CD4-positive, alpha-beta memory T cell (primary cell): ENCODE data around the gene PLCL1. TPM values are rescaled to one million over a fixed set of nuclear protein-coding genes. Genes with fewer than 3 reads are reported as not detected.

Source experiments
- CTCF ChIA-PET: fragments of 350-600 bp; sonication (Branson Sonifier 250); formaldehyde crosslinking; loops from one replicate; lab custom pipeline; 2021; ENCODE audit warnings: inconsistent platforms; ENCODE audit not compliant: partially characterized antibody; lab: Charles Lee
- POLR2A ChIA-PET: fragments of 350-600 bp; sonication (Branson Sonifier 250); formaldehyde crosslinking; loops from one replicate; lab custom pipeline; 2021; ENCODE audit not compliant: partially characterized antibody; lab: Charles Lee
- DNase-seq, 5 donors: peaks; one replicate each; pipeline versions ENCODE4 v3.0.0 to v3.0.0-alpha.2; 2020 to 2022; ENCODE audit warnings: mixed read lengths in 1 of 5
- H3K27ac ChIP-seq: one replicate; pipeline ENCODE4 v1.7.0; 2013; ENCODE audit warnings: low read depth, low read length
- H3K27me3 ChIP-seq: 2 replicates; pipeline ENCODE4 v1.7.0; 2013; ENCODE audit warnings: mild to moderate bottlenecking, low read length, moderate library complexity; ENCODE audit not compliant: insufficient read depth
- H3K36me3 ChIP-seq: 2 replicates; pipeline ENCODE4 v1.7.0; 2013; ENCODE audit warnings: mild to moderate bottlenecking, low read length, moderate library complexity; ENCODE audit not compliant: insufficient read depth
- H3K4me1 ChIP-seq: 2 replicates; pipeline ENCODE4 v1.7.0; 2013; ENCODE audit warnings: mild to moderate bottlenecking, low read length, moderate library complexity; ENCODE audit not compliant: insufficient read depth
- H3K4me3 ChIP-seq, 2 donors: one replicate each; pipeline ENCODE4 v1.7.0; 2013; ENCODE audit warnings: low read length in 2 of 2, mild to moderate bottlenecking in 1 of 2
- H3K9me3 ChIP-seq, 2 donors: one replicate each; pipeline ENCODE4 v1.7.0; 2013; ENCODE audit warnings: low read length in 2 of 2, control low read depth in 1 of 2; ENCODE audit not compliant: control insufficient read depth in 1 of 2
- H3K27ac Mint-ChIP-seq, 7 donors: one replicate each; pipeline ENCODE4 v1.8.0; 2020 to 2021; ENCODE audit warnings: mixed read lengths in 7 of 7, mild to moderate bottlenecking in 6 of 7, inconsistent platforms in 3 of 7, moderate library complexity in 3 of 7
- H3K27me3 Mint-ChIP-seq, 2 donors: one replicate each; pipeline ENCODE4 v1.8.0; 2020 to 2021; ENCODE audit warnings: mixed read lengths in 2 of 2
- H3K36me3 Mint-ChIP-seq, 2 donors: one replicate each; pipeline ENCODE4 v1.8.0; 2020 to 2021; ENCODE audit warnings: mixed read lengths in 2 of 2, inconsistent platforms in 1 of 2, mild to moderate bottlenecking in 1 of 2
- H3K4me1 Mint-ChIP-seq, 4 donors: one replicate each; pipeline ENCODE4 v1.8.0; 2020 to 2021; ENCODE audit warnings: mixed read lengths in 4 of 4, mild to moderate bottlenecking in 1 of 4
- H3K4me3 Mint-ChIP-seq, 8 donors: one replicate each; pipeline ENCODE4 v1.8.0; 2020 to 2021; ENCODE audit warnings: mixed read lengths in 8 of 8, mild to moderate bottlenecking in 7 of 8, moderate library complexity in 6 of 8, inconsistent platforms in 3 of 8
- H3K9me3 Mint-ChIP-seq, 8 donors: one replicate each; pipeline ENCODE4 v1.8.0; 2020 to 2021; ENCODE audit warnings: mixed read lengths in 8 of 8, mild to moderate bottlenecking in 5 of 8, inconsistent platforms in 3 of 8, moderate library complexity in 1 of 8
- intact Hi-C: fragments of 100-400 bp; cut with micrococcal nuclease; formaldehyde crosslinking; loops from one replicate; pipeline ENCODE4 v1.15.1; 2023
- polyA plus RNA-seq, 2 donors: library from polyadenylated mRNA; unstranded; fragments of 300-500 nt; fragmentation: Illumina TruSeq; gene quantifications; one replicate each; pipeline ENCODE4 v1.2.3, GENCODE V29; 2021
- total RNA-seq, 2 experiments: library from RNA; stranded (reverse); gene quantifications; one replicate each; pipeline ENCODE4 v1.2.3, GENCODE V29; 2021

Gene PLCL1
- total and polyA plus RNA-seq, 4 experiments from 2014 or later: 5.5 to 17.6 (median 12.4) TPM

- CTCF ChIA-PET: interaction anchor here (1.0 to 3.4 kb wide), 9 partner anchors 73 to 252 kb away, joined by 3 to 17 read pairs (median 4); no protein-coding TSS in a partner anchor
- no peaks in the 10 kb centered on the region for H3K9me3 Mint-ChIP-seq
- H3K27me3 ChIP-seq: no peaks in the 10 kb centered on the region
- no peaks in the 10 kb centered on the region for H3K36me3 ChIP-seq
- POLR2A ChIA-PET: interaction anchor here (0.9 kb wide), 1 partner anchor 248 kb away, joined by 3 read pairs; the partner anchor contains the start of gene PLCL1
- H3K9me3 ChIP-seq: no peaks in the 10 kb centered on the region
- H3K27ac Mint-ChIP-seq: no peak overlapping the region
- no peak overlapping the region for H3K27ac ChIP-seq
- H3K4me3 Mint-ChIP-seq: no peak overlapping the region
- no peak overlapping the region for H3K4me3 ChIP-seq
- H3K4me1 ChIP-seq: no peaks in the 10 kb centered on the region
- peaks cover 0 to 5% of the 10 kb centered on the region in 2 donors for H3K36me3 Mint-ChIP-seq
- no peaks in the 10 kb centered on the region for H3K27me3 Mint-ChIP-seq
- intact Hi-C loops: loop anchor here (5.0 kb wide), 1 partner anchor 245 kb away; no protein-coding TSS in a partner anchor
- no peak for DNase-seq
- peaks cover 0 to 18% (median 14%) of the 10 kb centered on the region in 4 donors for H3K4me1 Mint-ChIP-seq
These were observed 248.3 kb downstream of the PLCL1 start for GRCh38 chr2:198052741-198053140.

- DNase-seq: no peak
- Mint-ChIP-seq H3K27me3 (no peaks in the 10 kb centered on the region), H3K4me1 (peaks cover 0 to 18% (median 14%) of the 10 kb centered on the region in 4 donors), H3K4me3 (no peak overlapping the region), H3K36me3 (peaks cover 0 to 4% of the 10 kb centered on the region in 2 donors), H3K9me3 (no peaks in the 10 kb centered on the region), H3K27ac (peak overlapping the region in 1 of 7 donors; percentile 37)
- Histone ChIP-seq H3K27ac (no peak overlapping the region), H3K27me3 (no peaks in the 10 kb centered on the region), H3K9me3 (no peaks in the 10 kb centered on the region), H3K4me3 (no peak overlapping the region), H3K36me3 (no peaks in the 10 kb centered on the region), H3K4me1 (no peaks in the 10 kb centered on the region)
- CTCF ChIA-PET: interaction anchor here (1.0 to 3.4 kb wide), 11 partner anchors 9 to 253 kb away, joined by 3 to 17 read pairs (median 4); no protein-coding TSS in a partner anchor
- intact Hi-C loops: loop anchor here (5.0 kb wide), 1 partner anchor 244 kb away; no protein-coding TSS in a partner anchor
- POLR2A ChIA-PET: interaction anchor here (0.9 to 1.0 kb wide), 2 partner anchors 11 to 249 kb away, joined by 3 read pairs; partner anchors contain the start of gene PLCL1
These were observed 248.8 kb downstream of the PLCL1 start for GRCh38 chr2:198053148-198053547.

DNA sequence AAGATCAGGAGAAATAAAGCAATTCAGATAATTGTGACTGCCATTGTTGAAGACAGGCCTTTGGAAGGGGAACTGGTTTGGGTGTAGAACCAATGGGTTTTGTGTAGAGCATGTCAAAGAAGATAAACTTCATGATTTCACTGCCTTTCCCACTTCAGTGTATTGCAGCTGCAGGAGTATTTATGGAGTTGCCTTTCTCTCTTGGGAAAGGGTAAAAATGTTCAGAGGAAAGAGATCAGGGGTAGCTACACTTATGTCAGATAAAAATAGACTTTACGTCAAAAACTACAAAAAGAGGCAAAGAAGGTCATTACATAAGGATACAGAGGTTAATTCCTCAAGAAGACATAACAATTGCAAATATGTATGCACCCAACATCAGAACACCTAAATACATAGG, 249.4 kb downstream of the PLCL1 start:
- Histone ChIP-seq H3K27me3 (no peaks in the 10 kb centered on the region), H3K9me3 (no peaks in the 10 kb centered on the region), H3K4me1 (no peaks in the 10 kb centered on the region), H3K27ac (no peak overlapping the region), H3K36me3 (no peaks in the 10 kb centered on the region), H3K4me3 (no peak overlapping the region)
- no peak for DNase-seq
- H3K27me3 Mint-ChIP-seq: no peaks in the 10 kb centered on the region
- no peak overlapping the region for H3K27ac Mint-ChIP-seq
- H3K36me3 Mint-ChIP-seq: no peaks in the 10 kb centered on the region
- CTCF ChIA-PET: interaction anchor here (1.0 to 3.4 kb wide), 12 partner anchors 10 to 253 kb away, joined by 3 to 17 read pairs (median 4); no protein-coding TSS in a partner anchor
- POLR2A ChIA-PET: interaction anchor here (1.0 kb wide), 1 partner anchor 12 kb away, joined by 3 read pairs; no protein-coding TSS in a partner anchor
- intact Hi-C loops: loop anchor here (1.0 to 5.0 kb wide), 3 partner anchors 202 to 250 kb away; no protein-coding TSS in a partner anchor
- peaks cover 0 to 17% (median 14%) of the 10 kb centered on the region in 4 donors for H3K4me1 Mint-ChIP-seq
- H3K9me3 Mint-ChIP-seq: no peaks in the 10 kb centered on the region
- H3K4me3 Mint-ChIP-seq: no peak overlapping the region

DNA sequence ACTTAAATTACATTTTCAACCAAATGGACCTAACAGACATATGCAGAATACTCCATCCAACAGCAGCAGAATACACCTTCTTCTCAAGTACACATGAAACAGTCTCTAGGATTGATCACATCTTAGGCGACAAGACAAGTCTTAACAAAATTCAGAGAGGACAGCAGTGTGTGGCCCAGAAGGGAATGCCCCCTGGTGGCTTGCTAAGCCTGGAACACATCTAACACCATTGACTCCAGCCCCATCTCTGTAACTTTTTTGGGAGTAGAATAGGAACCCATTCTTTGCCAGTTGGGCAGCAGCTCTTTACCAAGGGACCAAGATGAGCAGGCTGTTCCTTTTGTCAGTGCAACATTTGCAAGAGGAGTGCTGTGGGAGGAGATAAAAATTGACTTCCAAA, 249.9 kb downstream of the PLCL1 start:
- no peak overlapping the region for H3K27ac ChIP-seq
- ChIA-PET POLR2A (interaction anchor here (1.0 kb wide), 1 partner anchor 12 kb away, joined by 3 read pairs; no protein-coding TSS in a partner anchor), CTCF (interaction anchor here (1.1 to 3.4 kb wide), 8 partner anchors 10 to 252 kb away, joined by 3 to 17 read pairs (median 4); no protein-coding TSS in a partner anchor)
- no peak overlapping the region for H3K4me3 ChIP-seq
- intact Hi-C loops: loop anchor here (1.0 to 5.0 kb wide), 3 partner anchors 203 to 251 kb away; no protein-coding TSS in a partner anchor
- Mint-ChIP-seq H3K27ac (peak overlapping the region in 1 of 7 donors; percentile 16), H3K4me3 (no peak overlapping the region), H3K4me1 (peaks cover 0 to 17% (median 13%) of the 10 kb centered on the region in 4 donors), H3K27me3 (no peaks in the 10 kb centered on the region), H3K36me3 (no peaks in the 10 kb centered on the region), H3K9me3 (no peaks in the 10 kb centered on the region)
- H3K27me3 ChIP-seq: no peaks in the 10 kb centered on the region
- H3K36me3 ChIP-seq: no peaks in the 10 kb centered on the region
- H3K9me3 ChIP-seq: no peaks in the 10 kb centered on the region
- peak; percentile 30 to 46 (median 35) for DNase-seq
- H3K4me1 ChIP-seq: no peaks in the 10 kb centered on the region

DNA sequence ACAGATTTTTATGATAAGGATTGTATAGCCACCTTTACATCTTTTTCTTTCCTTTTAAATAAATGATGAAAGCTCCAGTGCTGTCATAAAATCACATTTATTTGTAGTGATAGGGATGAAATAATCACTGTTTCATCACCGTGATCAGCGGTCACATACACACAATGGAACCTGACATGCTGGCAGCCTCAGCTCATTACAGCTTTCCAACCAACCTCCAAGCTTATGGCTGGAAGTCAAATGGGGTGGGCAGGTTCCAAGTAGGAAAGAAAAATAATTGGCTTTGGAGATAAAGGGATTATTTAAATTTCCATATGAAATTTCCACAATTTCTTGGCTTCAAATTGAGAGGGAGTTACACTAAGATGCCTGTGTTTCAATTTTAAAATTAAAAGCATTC, 251.3 kb downstream of the PLCL1 start:
- Histone ChIP-seq H3K36me3 (no peaks in the 10 kb centered on the region), H3K27ac (no peak overlapping the region), H3K4me1 (no peaks in the 10 kb centered on the region), H3K27me3 (no peaks in the 10 kb centered on the region), H3K9me3 (no peaks in the 10 kb centered on the region), H3K4me3 (no peak overlapping the region)
- Mint-ChIP-seq H3K4me3 (no peak overlapping the region), H3K27me3 (no peaks in the 10 kb centered on the region), H3K4me1 (peaks cover 0 to 18% (median 13%) of the 10 kb centered on the region in 4 donors), H3K27ac (no peak overlapping the region), H3K36me3 (no peaks in the 10 kb centered on the region), H3K9me3 (no peaks in the 10 kb centered on the region)
- intact Hi-C loops: no loop called here
- no peak for DNase-seq
- ChIA-PET CTCF (interaction anchor here (0.7 to 2.3 kb wide), 4 partner anchors 10 to 254 kb away, joined by 3 to 10 read pairs (median 4); no protein-coding TSS in a partner anchor), POLR2A (no interaction called here)

DNA sequence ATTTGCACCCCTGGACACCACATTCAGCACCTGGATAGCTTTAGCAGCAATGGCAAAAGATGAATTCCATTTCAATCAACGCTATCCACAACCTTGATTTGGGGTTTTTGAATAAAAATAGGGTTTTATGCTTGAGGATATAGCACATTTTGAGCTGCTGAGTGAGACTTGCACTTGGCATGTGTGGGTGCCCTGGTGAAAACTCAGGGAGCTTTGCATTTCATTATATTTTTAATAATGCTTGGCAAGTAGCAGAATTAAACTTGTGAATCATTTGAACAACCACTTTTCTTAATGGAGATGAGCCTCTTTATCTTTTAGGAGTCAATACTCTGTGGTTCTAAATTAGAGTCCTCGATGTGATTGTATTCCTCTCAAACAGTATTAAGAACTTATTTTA, 252.4 kb downstream of the PLCL1 start:
- Mint-ChIP-seq H3K27me3 (no peaks in the 10 kb centered on the region), H3K36me3 (peaks cover 0 to 3% of the 10 kb centered on the region in 2 donors), H3K4me3 (no peak overlapping the region), H3K9me3 (no peaks in the 10 kb centered on the region), H3K4me1 (peaks cover 0 to 18% (median 13%) of the 10 kb centered on the region in 4 donors), H3K27ac (no peak overlapping the region)
- Histone ChIP-seq H3K4me3 (no peak overlapping the region), H3K9me3 (no peaks in the 10 kb centered on the region), H3K27ac (no peak overlapping the region), H3K27me3 (no peaks in the 10 kb centered on the region), H3K36me3 (no peaks in the 10 kb centered on the region), H3K4me1 (no peaks in the 10 kb centered on the region)
- ChIA-PET CTCF (interaction anchor here (2.3 kb wide), 1 partner anchor 205 kb away, joined by 10 read pairs; no protein-coding TSS in a partner anchor), POLR2A (no interaction called here)
- DNase-seq: no peak
- intact Hi-C loops: no loop called here

DNA sequence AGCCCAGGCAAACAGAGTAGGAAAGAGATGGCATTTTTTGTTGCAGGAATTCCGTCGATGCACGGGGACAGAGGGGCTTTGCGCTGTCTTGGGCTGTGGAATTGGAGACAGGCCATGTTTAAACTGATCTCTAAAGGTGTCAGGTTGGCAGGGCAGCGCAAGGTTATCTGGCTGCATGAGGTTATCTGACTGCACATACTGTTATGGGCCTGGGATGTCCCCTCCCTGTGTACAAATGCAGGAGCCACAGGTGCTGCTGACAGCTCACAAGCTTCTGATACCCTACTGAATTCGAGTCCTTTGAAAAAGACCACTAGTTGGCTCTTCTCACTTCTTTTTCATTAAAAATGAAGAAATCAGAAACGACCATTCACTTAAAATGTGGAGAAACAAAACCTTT, 255.4 kb downstream of the PLCL1 start:
- Mint-ChIP-seq H3K36me3 (peaks cover 0 to 3% of the 10 kb centered on the region in 2 donors), H3K4me3 (no peak overlapping the region), H3K4me1 (peaks cover 0 to 7% (median 2%) of the 10 kb centered on the region in 4 donors), H3K27ac (no peak overlapping the region), H3K9me3 (no peaks in the 10 kb centered on the region), H3K27me3 (no peaks in the 10 kb centered on the region)
- ChIA-PET POLR2A (no interaction called here), CTCF (interaction anchor here (0.9 kb wide), 1 partner anchor 68 kb away, joined by 3 read pairs; no protein-coding TSS in a partner anchor)
- Histone ChIP-seq H3K36me3 (no peaks in the 10 kb centered on the region), H3K4me3 (no peak overlapping the region), H3K27me3 (no peaks in the 10 kb centered on the region), H3K27ac (no peak overlapping the region), H3K4me1 (no peaks in the 10 kb centered on the region), H3K9me3 (no peaks in the 10 kb centered on the region)
- no peak for DNase-seq
- intact Hi-C loops: no loop called here
